Body of pancreas (tissue), 4 donors: ENCODE measurements around the gene AMPH. TPM values are rescaled to one million over a fixed set of nuclear protein-coding genes. Genes with fewer than 3 reads are reported as not detected.
A peak's percentile ranks its signal among the peaks of the same experiment; 100 is the strongest.

ENCODE experiments used
- ATAC-seq: fragments of 150-250 bp; one replicate; pipeline ENCODE4 v1.9.1; 2016
- DNase-seq, 4 donors: peaks; one replicate each; pipeline ENCODE4 v3.0.0-alpha.2; 2019
- H3K27ac ChIP-seq, 4 donors: fragments of 200-600 bp; sonication (generic); 1 replicate in 3 of 4; 2 replicates in 1 of 4; pipeline versions ENCODE4 v1.5.1 to v1.6.1; 2016 to 2019; ENCODE audit warnings: mild to moderate bottlenecking in 1 of 4, mixed read lengths in 1 of 4, moderate library complexity in 1 of 4
- H3K27me3 ChIP-seq, 2 donors: fragments of 200-600 bp; sonication (generic); one replicate each; pipeline ENCODE4 v1.6.0; 2016; ENCODE audit warnings: mild to moderate bottlenecking in 1 of 2
- H3K36me3 ChIP-seq, 2 donors: fragments of 200-600 bp; sonication (generic); replicated peaks in 1 of 2; 2 replicates each; pipeline ENCODE4 v1.5.1; 2016; ENCODE audit warnings: low read depth in 2 of 2; ENCODE audit not compliant: insufficient read depth in 1 of 2
- H3K4me1 ChIP-seq: fragments of 200-600 bp; sonication (generic); one replicate; pipeline ENCODE4 v1.6.0; 2016
- H3K4me3 ChIP-seq, 2 donors: fragments of 200-600 bp; sonication (generic); 1 replicate in 1 of 2; 2 replicates in 1 of 2; pipeline ENCODE4 v1.5.1; 2016 to 2019
- H3K9me3 ChIP-seq, 3 donors: fragments of 200-600 bp; sonication (generic); 1 replicate in 2 of 3; 2 replicates in 1 of 3; pipeline ENCODE4 v1.5.1; 2016
- POLR2A ChIP-seq, 3 donors: fragments of 450-650 bp; IDR thresholded peaks; one replicate each; pipeline ENCODE4 v1.6.1; 2016; ENCODE audit warnings: antibody characterized with exemption in 3 of 3, mild to moderate bottlenecking in 2 of 3
- WGBS, 2 donors: methylation state at CpG; one replicate each; pipeline ENCODE4 v1.1.5; 2017; 5-methylcytosine and 5-hydroxymethylcytosine counted together
- intact Hi-C: fragments of 100-400 bp; cut with DNase I; formaldehyde crosslinking; loops from one replicate; pipeline ENCODE4 v1.15.1; 2023
- total RNA-seq, 2 donors: library from RNA; depleted of rRNA; stranded (reverse); fragments of >200 nt; gene quantifications; one replicate each; pipeline ENCODE4 v1.1.0, GENCODE V29; 2016
- TF ChIP-seq, protein P1 (sequence below), 7 experiments: fragments of 450-650 bp in 4 of 7; fragments of 200-600 bp in 3 of 7; sonication (generic) in 3 of 7; IDR thresholded peaks; one replicate each; pipeline ENCODE4 v1.5.1; 2016 to 2019; ENCODE audit warnings: antibody characterized with exemption in 7 of 7

Gene AMPH
- total RNA-seq, 2 donors from 2014 or later, result 2.6 to 14.2 TPM

DNA sequence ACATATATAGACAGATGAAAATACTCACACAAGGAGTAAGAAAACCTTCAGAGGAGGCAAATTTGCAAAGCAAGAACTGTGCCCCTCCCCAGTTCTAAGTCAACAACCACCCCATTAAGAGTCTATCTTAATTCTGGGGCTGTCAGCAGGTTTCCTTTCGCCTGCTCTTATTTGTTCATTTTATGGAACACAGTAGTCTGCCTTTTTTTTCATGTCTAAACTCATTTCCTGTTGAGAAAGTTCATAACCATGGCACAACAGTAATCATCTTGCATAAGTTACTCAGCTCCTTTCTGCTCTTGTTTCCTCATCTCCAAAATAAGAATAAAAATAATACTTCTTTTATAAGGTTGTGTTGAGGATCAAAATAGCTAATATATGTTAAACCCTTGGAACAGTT lies 25.8 kb upstream of the AMPH start:
- ATAC-seq, result no peak
- intact Hi-C loops, result no loop called here
- no peak overlapping the region for H3K27ac ChIP-seq
- H3K36me3 ChIP-seq, result no peaks in the 10 kb centered on the region
- no peaks in the 10 kb centered on the region for H3K4me1 ChIP-seq
- 16 to 54% methylated on average over 1 of the region's 1 CpG for WGBS, 2 donors
- H3K27me3 ChIP-seq, result no peaks in the 10 kb centered on the region
- no peaks in the 10 kb centered on the region for H3K9me3 ChIP-seq
- no peak overlapping the region for H3K4me3 ChIP-seq
- no peak for DNase-seq
- TF ChIP-seq, protein P1, sequence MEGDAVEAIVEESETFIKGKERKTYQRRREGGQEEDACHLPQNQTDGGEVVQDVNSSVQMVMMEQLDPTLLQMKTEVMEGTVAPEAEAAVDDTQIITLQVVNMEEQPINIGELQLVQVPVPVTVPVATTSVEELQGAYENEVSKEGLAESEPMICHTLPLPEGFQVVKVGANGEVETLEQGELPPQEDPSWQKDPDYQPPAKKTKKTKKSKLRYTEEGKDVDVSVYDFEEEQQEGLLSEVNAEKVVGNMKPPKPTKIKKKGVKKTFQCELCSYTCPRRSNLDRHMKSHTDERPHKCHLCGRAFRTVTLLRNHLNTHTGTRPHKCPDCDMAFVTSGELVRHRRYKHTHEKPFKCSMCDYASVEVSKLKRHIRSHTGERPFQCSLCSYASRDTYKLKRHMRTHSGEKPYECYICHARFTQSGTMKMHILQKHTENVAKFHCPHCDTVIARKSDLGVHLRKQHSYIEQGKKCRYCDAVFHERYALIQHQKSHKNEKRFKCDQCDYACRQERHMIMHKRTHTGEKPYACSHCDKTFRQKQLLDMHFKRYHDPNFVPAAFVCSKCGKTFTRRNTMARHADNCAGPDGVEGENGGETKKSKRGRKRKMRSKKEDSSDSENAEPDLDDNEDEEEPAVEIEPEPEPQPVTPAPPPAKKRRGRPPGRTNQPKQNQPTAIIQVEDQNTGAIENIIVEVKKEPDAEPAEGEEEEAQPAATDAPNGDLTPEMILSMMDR (IDR thresholded peaks at IDR 0.05), result no peak
- TF ChIP-seq POLR2A (IDR thresholded peaks at IDR 0.05), result no peak

DNA sequence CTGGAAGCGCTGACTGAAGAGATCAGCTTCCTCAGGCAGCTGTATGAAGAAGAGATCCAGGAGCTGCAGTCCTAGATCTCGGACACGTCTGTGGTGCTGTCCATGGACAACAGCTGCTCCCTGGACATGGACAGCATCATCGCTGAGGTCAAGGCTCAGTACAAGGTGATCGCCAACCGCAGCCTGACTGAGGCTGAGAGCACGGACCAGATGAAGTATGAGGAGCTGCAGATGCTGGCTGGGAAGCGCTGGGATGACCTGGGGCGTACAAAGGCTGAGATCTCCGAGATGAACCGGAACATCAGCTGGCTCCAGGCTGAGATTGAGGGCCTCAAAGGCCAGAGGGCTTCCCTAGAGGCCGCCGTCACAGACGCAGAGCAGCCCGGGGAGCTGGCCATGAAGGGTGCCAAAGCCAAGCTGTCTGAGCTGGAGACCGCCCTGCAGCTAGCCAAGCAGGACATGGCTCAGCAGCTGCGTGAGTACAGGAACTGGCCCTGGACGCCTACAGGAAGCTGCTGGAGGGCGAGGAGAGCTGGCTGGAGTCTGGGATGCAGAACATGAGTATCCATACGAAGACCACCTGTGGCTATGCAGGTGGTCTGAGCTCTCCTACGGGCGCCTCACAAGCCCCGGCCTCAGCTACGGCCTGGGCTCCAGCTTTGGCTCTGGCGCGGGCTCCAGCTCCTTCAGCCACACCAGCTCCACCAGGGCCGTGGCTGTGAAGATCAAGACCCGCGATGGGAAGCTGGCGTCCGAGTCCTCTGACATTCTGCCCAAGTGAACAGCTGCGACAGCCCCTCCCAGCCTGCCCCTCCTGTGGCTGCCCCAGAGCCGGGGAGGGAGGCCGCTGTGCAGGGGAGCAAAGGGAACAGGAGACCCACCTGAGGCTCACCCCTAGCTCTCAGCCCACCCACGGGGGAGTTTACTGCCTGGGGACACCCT lies 24.9 kb upstream of the AMPH start:
- no peaks in the 10 kb centered on the region for H3K36me3 ChIP-seq
- no peaks in the 10 kb centered on the region for H3K9me3 ChIP-seq
- no peak for TF ChIP-seq POLR2A (IDR thresholded peaks at IDR 0.05)
- TF ChIP-seq, protein P1 (IDR thresholded peaks at IDR 0.05), result no peak
- intact Hi-C loops, result no loop called here
- DNase-seq (peak in 2 of 4 donors; percentile 15 to 20), ATAC-seq (no peak)
- H3K27ac ChIP-seq, result no peak overlapping the region
- no peaks in the 10 kb centered on the region for H3K4me1 ChIP-seq
- WGBS, 2 donors, result 75 to 84% methylated on average over 9 to 35 of the region's 35 CpGs
- no peaks in the 10 kb centered on the region for H3K27me3 ChIP-seq
- no peak overlapping the region for H3K4me3 ChIP-seq

DNA sequence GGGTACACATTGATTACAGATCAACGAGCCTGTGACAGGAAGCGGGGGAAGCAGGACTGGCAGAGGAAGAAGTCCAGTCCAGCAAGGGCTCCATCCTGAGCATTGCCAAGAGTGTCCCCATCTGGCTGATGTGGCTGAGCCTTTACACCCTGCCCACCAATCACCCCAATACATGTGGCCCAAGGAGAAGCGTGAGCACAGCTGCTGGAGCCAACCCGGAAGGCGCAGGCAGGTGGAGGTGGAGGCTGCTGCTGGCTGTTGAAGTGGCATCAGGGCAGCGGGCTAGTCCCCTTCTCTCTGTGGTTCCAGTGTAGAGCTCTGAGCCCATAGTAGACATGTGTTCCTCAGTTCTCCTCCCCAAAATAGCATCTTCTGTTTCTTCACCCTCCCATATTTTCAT lies 6.8 kb upstream of the AMPH start:
- H3K27me3 ChIP-seq, result no peaks in the 10 kb centered on the region
- no peak for TF ChIP-seq POLR2A (IDR thresholded peaks at IDR 0.05)
- TF ChIP-seq, protein P1 (IDR thresholded peaks at IDR 0.05), result no peak
- no peak overlapping the region for H3K27ac ChIP-seq
- no peak for DNase-seq
- ATAC-seq, result no peak
- intact Hi-C loops, result no loop called here
- WGBS, 2 donors, result 72 to 84% methylated on average over 6 of the region's 6 CpGs
- no peaks in the 10 kb centered on the region for H3K9me3 ChIP-seq
- no peaks in the 10 kb centered on the region for H3K36me3 ChIP-seq
- no peaks in the 10 kb centered on the region for H3K4me1 ChIP-seq
- H3K4me3 ChIP-seq, result no peak overlapping the region

DNA sequence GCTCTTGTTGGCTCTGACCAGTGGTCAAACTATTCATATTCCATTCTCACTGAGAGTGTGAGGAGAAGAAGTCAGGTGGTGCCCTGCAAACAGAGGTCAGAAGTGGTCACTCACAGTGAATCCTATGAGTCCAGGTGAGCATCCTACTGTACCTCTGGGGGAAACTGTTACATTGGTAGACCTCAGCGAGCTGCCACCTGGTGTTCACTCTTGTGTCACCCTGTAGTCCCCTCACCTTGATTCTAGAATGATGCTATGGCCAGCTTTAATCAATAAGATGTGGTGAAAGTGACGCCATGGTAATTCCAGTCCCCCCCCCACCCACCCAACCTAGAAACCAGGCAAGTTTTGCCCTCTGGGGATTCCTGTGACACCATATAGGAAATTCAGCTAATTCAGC lies 1.2 kb upstream of the AMPH start:
- no peak overlapping the region for H3K4me3 ChIP-seq
- H3K27me3 ChIP-seq, result no peaks in the 10 kb centered on the region
- H3K27ac ChIP-seq, result no peak overlapping the region
- no peak for DNase-seq
- H3K9me3 ChIP-seq, result no peaks in the 10 kb centered on the region
- no peaks in the 10 kb centered on the region for H3K36me3 ChIP-seq
- TF ChIP-seq, protein P1 (IDR thresholded peaks at IDR 0.05), result no peak
- no peak for TF ChIP-seq POLR2A (IDR thresholded peaks at IDR 0.05)
- 39 to 44% methylated on average over 2 of the region's 2 CpGs for WGBS, 2 donors
- intact Hi-C loops, result no loop called here
- no peak for ATAC-seq
- H3K4me1 ChIP-seq, result peaks cover 5% of the 10 kb centered on the region
